HuH-7 (cell line): ENCODE measurements around the gene ACAD8.
"Not testable (repeated sequence)": the region's sequence is repeated elsewhere in the genome, so short reads cannot be mapped to it uniquely, and the experiment has no call there.

Source experiments
- DNase-seq: peaks from one replicate; pipeline ENCODE4 v3.0.0; 2011; ENCODE audit warnings: low spot score

ACAD8 gene

DNA sequence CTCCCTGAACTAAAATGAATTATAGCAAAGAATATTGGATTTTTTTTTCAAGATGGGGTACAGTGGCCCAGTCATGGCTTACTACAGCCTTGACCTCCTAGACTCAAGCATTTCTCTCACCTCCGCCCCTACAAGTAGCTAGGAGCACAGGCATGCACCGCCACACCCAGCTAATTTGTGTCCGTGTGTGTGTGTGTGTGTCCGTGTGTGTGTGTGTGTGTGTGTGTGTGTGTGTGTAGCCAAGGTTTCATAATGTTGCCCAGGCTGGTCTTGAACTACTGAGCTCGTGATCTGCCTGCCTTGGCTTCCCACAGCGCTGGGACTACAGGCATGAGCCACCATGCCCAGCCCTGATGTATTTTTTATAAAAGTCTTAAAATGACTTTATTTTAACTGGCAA lies 12.8 kb upstream of the ACAD8 start:
- no peak for DNase-seq

DNA sequence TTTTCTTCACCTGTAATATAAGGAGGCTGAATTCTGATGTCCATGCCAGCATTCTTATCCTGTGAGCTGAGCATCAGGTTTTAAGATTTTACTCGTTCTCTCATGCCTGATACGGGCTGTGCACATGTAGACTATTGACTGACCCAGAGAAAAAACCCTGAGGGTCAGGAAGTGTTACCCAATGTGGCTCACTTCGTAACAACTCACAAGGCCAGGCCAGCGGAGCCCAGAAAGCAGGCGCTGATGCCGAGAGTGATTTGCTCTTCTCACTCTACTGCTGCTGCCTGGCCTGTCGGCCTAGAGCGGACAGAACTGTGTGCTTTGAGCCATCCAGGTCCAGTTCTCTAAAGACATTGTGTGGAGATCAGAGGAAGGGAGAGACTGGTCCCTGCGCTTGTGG lies 11.0 kb upstream of the ACAD8 start:
- no peak for DNase-seq

DNA sequence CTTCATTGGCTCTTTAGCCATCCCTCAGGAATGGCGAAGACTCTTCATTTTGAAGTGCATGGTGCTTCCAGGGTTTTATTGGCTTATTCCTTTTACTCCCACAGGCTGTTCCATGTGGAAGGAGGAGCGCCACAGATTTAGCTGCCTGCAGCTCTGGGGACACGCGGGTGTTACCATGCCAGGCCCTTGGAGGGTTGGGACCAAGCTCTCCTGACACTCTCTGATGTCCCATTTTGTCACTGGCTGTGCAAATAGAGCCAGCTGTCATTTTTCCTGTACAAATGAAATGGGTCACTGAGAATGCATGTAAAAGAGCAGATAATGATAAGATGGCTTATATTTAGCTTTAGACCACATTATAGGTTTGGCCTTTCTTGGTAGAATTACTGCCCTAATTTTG lies 9.5 kb upstream of the ACAD8 start:
- DNase-seq: no peak

DNA sequence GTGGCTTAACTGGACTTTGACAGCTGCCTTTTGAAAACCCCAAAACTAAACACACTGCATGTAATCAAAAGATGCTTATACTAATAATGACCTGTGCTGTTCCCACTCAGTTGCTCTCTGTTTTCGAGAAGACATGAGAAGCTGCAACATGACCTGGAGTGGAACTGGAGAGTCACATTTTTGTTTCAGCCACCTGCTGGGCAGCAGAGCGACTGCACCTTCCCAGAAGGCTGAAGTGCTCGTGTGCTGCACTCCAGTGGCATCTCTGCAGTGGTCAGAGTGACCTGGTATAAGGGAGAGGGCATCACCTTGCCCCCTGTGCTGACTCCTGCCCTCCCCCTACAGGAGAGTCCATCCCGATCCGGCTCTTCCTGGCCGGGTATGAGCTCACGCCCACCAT lies 8.8 kb upstream of the ACAD8 start:
- peak; percentile 36 for DNase-seq

DNA sequence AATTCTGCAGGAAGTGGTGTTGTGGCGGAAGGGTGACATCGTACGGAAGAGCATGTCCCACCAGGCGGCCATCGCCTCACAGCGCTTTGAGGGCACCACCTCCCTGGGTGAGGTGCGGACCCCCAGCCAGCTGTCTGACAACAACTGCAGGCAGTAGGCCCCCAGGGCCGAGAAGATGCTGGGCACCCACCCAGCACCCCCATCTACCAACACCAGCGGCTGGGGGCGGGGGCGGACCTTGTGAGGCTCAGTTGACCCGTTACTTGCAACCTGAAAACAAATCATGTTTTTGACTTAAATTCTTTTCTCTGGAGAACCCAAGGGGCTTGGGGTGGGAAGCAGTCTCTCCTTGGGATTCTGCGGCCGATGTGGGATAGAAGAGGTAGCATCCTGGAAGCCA lies 7.9 kb upstream of the ACAD8 start:
- no peak for DNase-seq

DNA sequence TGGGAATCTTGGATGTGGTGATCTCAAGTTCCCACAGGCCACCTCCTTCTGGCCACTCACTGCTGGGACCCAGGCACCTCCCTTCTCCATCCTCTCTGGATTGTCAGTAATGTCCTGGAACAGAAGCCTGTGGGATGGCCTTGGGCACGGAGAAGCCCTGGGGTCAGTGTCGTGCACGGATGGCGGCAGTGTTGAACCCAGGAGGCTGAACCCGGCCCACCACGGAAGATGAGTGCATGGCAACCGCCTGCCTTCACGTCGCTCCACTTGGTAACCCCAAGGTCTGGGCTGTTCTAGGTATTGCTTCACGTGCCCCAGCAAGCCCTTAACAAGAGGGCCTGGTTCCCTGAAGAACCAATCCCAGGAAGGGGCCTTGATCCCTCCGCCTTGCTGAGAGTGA lies 7.3 kb upstream of the ACAD8 start:
- DNase-seq: no peak

DNA sequence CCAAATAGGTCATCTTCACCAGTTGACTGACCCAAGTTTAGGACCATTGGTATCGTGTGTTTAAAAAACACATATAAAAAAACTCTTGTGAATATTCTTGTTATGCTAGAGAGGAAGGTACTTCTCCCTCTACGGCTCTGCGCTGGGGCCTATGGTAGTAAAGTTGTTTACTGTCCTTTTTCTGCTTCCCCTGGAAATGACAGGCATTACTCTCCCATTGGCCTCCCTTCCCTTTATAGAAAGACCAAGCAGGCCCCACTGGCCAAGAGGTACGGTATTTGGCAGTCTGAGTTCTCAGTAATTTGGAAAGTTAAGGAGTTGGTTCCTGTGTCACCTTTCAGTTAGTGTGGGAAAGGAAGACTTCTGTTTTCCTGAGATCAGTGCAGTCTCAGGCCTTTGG lies 6.7 kb upstream of the ACAD8 start:
- no peak for DNase-seq

DNA sequence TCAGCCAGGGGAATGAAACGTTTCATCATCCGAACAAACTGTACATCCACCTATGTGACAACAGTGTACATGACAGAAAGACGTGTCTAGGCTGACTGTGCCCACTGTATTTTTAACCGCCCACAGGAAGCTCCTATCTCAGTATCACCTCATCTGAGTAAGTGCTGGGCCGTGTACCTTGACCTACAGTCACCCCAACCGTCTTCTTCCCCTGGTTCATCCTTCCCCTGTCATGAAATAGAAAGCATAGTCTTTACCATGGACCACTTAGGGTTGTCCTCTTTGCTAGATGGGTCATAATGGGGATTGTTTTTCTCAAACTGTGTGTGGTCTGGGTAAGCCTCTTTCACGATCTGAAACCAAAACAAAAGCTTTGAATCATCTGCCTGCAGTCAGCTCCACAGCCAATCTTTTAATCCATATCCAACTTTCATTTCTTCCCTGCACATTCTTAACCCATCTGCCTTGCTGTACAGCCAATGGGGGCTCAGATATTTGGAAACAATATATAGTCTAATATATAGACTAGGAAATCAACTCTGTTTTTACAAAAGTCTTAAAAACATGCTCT lies 4.4 kb upstream of the ACAD8 start:
- no peak for DNase-seq

DNA sequence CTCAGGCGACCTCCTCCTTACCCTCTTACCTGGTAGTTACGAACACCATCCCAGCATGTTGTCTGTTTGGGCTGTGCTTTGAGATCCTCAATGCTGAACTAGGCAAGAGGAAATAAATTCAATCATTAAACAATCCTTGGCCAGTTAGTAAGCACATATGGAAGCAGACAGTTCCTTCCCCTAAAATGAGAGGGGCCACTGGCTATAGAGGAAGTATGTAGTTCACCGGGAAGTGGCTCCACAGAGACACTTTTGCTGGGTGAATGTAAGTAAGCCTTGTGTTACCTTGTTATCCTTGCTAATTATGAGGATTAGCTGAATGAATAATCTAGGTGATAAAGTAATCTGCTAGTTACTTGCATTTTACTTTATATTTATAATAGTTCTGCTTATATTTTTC lies 3.1 kb upstream of the ACAD8 start:
- DNase-seq: no peak

DNA sequence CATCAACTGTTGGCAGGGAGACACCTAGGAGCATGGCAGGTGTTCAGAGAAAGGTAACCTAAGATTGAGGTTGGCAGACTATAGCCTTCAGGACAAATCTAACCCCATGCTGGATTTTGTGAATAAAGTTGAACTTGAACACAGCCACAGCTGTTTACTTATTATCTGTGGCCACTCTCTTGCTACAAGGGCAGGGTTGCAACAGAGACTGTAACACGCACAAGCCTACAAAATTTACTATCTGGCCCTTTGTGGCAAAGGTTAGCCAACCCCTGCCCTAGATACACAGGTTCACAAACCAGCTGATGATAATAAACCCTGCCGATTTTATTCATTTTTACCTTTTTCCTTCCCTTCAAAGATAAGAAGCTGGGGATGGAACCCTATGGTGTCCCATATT lies 2.7 kb upstream of the ACAD8 start:
- DNase-seq: no peak

DNA sequence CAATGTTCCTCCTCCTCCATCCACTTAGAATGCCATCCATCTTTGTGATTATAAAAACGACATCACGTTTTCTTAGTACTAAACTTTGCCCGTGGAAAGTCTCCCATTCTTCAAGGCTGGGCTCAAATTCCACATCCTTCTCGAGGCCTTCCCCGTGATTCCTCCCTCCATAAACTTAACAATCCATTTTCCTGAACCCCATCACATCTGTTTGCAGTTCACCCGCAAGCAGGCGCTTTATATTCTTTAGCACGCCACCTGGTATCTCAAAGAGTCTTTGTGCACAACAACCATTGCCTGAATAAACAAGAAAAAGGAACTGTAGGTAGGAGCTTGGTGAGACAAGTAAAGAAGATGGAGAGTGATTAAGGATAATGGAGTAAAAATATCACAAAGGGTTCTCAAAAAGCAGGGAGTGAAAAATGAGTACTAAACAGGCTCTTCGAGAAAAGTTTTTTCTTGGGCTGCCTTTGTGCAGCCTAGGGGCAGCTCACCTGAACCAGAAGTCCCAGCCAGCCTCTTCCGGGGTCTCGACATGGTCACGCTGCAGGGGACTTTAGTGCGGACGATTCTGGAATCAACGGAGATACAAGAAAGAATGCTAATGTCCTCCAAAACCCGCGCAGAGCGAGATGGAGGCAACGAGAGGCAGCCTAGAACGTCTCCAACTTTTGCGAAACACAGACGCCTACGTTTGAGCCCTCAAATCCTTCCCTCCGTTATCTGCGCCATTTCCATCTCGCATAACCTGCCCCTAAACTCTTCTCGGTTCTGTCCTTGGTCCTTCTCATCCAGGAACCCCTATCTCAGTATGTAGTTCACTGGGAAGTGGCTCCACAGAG lies 801 bp upstream of the ACAD8 start:
- no peak for DNase-seq

DNA sequence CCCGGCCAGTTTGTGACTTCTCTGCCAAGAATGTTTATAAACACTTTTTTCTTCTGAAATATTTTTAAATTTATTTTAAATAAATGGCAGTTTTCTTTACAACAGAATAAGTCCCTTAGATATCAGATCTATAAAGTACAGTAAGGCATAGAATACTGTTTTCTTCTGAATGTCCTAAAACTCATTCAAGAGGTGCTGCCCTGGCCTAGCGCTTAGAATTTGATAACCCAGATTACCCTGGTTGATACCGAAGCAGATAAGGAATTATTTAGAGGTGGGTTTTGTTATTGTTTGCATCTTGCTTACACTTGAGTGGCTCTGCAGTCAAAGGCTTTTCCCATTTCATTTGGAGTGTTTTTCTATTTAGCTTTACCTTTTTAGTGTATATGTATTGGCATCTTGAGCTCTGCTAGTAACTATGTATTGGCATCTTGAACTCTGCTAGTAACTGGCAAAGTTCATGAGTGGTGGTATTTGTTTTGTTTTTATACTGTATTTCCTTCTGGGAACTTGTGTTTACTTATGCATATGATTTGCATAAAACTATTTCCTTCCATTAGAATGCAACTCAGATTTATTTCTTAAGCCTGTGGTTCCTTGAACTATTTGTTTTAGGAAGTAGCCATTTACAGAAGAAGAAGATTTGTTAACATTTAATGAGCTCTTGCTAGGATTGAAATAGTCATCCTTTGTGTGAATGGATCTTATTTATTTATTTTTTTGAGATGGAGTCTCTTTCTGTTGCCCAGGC lies 1.2 kb downstream of the ACAD8 start:
- no peak for DNase-seq

DNA sequence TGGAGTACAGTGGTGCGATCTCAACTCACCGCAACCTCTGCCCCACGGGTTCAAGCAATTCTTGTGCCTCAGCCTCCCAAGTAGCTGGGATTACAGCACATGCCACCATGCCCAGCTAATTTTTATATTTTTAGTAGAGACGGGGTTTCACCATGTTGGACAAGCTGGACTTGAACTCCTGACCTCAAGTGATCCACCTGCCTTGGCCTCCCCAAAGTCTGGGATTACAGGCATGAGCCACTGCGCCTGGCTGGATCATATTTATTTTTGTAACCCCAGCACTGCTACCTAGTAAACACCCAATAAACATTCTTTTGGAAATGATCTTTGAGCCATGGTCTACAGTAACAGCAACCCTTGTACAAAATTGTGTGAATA lies 1.8 kb downstream of the ACAD8 start:
- DNase-seq: not testable (repeated sequence)

DNA sequence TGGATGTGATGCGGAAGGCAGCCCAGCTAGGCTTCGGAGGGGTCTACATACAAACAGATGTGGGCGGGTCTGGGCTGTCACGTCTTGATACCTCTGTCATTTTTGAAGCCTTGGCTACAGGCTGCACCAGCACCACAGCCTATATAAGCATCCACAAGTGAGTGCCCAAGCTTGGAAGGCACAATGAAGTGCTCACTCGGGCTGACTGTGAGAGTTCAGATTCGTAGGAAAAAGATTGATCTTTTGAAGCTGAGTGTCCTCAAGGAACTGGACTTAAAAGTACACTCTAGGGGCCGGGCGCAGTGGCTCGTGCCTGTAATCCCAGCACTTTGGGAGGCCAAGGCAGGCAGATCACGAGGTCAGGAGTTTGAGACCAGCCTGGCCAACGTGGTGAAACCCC lies 3.7 kb downstream of the ACAD8 start:
- DNase-seq: no peak

DNA sequence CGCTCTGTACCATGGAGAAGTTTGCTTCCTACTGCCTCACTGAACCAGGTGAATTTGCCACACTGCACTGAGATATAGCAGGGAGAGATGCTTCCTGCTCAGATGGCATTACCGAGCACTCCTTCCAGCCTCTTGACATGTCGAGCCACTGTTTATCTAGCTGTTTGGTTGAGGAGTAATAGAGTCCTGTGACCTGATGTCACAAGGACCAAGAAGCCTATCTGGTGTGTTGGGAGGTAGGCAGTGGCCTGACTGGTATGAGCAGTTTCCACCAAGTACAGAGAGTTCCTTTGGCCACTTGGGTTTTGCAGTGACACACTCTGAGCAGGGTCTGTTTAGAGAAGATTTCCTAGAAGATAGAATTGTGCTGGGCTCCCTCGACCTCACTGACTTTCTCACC lies 5.2 kb downstream of the ACAD8 start:
- DNase-seq: no peak

DNA sequence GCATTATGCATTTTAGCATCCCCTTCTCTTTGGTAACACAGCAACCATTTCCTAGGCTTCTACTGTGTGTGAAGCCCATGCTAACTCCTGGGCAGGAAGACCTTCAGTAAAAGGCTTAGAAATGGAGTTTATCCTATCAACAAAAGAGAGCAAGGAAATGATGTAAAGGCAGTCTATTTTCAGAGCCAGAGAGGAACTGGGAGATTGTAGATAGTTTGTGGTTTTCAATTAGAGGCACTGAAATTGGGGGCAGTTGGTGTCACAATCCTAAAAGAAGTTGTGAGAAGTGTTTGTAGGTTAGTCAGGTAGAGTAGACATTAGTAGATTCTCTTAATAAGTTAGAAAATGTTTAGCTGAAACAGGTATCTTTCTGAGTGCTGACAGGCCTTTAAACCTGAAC lies 7.1 kb downstream of the ACAD8 start:
- no peak for DNase-seq

DNA sequence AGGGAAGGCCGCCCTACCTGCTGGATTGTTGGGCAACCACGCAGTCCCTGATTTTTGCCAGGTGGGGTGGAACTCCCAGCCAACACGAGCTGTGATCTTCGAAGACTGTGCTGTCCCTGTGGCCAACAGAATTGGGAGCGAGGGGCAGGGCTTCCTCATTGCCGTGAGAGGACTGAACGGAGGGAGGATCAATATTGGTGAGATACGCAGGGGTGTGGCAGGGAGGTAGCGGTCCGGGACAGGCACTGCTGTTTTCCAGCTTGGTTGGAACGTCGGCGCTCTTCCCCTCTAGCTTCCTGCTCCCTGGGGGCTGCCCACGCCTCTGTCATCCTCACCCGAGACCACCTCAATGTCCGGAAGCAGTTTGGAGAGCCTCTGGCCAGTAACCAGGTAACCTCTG lies 7.6 kb downstream of the ACAD8 start:
- no peak for DNase-seq

DNA sequence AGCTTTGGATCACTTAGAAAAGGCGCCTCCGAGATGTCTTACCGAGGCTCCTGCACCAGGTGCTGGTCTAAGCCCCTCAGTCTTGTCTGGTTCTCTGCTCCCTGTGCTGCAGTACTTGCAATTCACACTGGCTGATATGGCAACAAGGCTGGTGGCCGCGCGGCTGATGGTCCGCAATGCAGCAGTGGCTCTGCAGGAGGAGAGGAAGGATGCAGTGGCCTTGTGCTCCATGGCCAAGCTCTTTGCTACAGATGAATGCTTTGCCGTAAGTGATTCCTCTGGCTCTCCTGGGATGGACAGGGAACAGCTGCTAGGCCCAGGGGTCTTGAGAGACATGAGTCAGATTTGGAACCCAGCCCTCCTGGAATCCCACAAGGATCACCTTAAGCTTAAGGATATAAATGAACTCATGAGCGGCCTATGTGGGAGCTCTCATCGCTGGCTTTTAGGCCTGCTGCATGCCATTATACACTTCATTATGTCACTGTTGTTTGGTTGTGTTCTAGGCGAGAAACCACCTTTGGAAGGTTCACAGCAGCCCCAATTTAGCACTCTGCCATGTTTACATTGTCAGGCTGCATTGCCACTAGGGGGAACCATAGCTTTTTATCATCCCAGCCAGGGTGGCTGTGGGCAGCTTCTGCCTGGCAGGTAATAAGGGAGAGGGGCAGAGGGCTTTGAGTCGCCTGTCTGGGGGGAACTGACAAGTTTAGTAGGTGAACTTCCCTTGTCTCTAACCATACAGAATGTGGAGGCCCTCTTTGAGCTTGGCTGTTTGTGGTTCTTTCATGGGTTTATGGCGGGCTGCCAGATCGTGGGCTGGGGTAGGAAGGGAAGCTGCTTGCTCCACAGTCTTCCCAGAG lies 8.5 kb downstream of the ACAD8 start:
- peak; percentile 55 for DNase-seq

DNA sequence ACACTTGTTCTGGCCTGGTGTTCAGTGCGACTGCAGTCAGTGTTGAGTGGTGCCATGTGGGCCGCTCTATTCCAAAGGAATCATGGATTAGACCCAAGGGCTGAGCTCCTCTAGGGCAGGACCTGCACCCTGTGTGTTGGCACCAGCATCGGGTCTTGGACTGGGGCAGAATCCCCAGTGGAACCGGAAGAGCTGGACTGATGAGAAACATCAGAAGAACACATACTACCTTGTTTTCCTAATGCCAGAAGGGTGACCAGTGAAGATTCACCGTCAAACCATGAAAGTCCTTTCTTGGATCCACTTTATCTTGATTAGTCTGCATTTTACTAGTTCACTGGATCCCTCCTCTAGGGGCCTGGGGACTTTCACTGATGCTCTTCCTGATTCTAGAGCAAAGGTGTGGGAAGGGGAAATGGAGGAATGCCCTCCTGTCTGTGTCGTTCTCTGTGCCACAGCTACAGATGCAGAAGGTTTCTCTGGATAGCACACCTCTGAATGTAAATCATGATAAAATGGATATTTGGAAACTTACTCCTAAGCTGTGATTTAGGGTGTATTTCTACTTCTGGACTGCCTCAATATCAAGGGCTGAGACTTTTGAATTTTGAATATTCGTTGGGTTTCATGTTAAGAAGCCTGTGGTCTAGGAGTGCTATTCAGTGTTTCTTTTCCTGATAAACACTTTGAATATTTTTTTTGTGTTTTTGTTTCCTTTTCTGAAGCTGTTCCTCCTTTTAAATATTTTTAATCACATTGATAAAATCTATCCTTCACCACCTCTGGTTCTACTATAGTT lies 11.8 kb downstream of the ACAD8 start:
- no peak for DNase-seq

DNA sequence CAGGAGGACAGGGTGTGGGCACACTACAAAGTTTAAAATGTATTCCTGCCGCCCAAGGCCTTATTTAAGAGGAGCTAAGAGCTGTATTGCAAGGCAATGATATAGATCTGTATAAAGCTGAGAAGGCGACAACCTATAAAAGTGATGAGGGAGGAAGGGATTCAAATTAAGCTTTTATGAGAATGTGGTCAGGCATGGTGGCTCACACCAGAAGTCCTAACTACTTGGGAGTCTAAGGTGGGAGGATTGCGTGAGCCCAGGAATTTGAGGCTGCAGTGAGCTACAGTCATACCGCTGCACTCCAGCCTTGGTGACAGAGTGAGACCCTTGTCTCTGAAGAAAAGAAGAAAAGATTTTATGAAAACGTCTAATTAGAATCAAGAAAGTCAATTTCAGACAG lies 13.1 kb downstream of the ACAD8 start:
- no peak for DNase-seq

DNA sequence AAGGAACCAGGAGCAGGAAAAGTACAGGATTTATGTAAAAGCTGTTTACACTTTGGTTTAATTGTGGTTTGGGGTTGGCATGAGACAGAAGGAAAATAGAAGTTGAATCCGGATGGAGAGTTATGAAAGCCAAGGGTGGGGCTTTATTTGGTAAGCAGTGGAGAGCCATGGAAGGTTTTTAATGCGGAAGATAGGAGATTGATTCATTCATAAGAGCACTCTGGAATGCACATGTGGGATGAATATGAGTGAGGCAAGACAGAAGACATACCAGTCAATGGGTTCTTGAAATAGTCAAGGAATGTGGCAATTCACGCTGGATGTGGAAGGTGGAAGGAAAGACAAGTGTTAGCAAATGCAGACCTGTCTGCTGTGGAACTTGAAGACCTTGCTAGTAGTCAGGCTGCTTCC lies 13.5 kb downstream of the ACAD8 start:
- DNase-seq: no peak

DNA sequence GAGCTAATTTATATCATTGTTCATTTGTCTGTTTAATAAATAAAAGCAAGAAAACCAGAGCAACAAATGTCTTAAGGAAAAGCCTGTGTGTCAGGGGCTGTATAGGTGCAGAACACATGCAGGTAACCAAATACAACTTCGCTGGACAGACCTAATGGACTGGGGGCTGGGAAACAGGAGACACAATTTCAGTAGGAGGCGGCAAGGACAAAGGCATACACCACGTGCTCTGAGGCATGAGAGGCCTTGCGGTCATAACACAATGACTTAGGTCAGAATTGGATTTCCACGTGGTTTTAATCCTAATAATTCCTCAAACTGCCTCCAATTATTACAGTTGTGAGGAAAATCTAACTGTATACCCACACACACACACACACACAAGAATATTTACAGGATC lies 14.1 kb downstream of the ACAD8 start:
- DNase-seq: no peak
